ENCODE measurements around the gene DPH1.
"Not testable (repeated sequence)": the region's sequence is repeated elsewhere in the genome, so short reads cannot be mapped to it uniquely, and the experiment has no call there.

DPH1 gene

DNA sequence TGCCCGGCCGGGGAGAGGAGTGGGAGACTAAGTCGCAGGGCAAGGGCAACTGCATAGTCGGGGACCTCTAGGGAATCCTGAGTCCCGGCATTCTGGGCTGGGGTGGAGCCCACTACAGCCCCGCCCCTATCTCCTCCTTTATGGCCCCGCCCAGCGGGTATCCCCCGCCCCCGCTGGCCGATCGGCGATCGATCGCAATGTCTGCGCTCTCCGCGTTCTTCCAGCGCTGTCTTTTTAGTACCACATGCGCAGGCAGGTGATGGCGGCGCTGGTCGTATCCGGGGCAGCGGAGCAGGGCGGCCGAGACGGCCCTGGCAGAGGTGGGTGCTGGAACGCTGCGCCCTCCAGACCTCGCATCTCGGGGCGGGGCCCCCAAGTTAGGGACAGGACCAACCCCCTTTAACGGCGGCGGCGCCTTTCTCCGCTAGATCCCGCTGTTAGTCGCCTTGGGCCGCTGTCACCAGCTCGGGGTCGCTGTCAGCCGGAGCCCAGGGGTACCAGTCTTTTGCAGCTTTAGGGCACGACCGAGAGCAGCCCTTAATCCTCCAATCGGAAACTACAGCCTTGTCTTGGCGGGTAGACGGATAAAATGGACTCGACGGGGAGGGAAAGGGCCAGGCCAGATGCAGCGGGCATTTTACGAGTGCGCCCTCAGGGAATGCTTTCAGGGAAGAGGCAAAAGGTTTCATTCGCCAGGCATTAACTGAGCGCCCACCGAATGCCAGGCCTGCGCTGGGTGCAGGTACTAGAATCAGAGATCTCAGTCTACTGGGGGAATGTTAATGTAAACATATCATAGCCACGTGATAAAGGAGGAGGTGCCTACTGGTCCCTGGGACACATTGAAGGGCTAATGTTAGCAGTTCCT is at the start of gene DPH1:
Gene DPH1, plus strand, starts transcription at position 243 of the 868 bp plus-strand sequence. Its CDS starts 17 bp downstream, at position 260.
- peak; percentile 54 to 75 for DNase-seq

DNA sequence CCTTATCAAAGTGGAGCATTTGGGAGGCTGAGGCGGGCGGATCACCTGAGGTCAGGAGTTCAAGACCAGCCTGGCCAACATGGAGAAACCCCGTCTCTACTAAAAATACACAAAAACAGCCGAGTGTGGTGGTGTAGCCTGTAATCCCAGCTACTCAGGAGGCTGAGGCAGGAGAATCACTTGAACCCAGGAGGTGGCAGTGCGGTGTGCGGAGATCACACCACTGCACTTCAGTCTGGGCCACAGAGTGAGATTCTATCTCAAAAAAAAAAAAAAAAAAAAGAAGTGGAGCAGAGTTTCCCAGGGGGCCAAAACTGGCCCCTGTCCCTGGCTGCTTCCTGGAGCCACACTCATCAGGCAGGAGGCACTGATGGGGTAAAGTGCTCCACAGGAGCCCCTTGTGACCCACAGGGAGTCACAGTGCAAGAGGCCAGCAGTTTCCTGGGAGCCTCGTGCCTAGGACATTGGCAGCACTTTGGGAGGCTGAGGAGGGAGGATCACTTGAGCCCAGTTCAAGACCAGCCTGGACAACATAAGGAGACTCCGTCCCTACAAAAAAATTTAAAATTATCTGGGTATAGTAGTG is 49.2 kb upstream of the DPH1 start:
- DNase-seq = no peak

DNA sequence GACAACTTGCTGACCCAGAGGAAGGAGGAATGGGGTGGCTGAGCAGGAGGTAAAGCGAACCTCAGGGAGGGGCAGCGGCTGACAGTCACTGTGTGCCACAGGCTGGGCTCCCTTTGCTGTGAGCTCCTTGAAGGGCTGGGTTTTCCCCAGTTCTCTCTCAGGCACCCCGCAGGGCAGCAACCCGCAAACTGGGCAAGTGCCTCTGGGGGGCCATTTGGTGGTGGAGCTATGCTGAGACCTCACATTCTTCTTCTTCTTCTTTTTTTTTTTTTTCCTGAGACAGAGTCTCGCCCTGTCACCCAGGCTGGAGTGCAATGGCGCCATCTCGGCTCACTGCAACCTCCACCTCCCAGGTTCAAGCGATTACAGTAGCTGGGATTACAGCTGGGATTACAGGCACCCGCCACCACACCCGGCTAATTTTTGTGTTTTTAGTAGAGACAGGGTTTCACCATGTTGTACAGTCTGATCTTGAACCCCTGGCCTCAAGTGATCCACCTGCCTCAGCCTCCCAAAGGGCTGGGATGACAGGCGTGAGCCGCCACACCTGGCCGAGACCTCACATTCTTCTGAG is 47.1 kb upstream of the DPH1 start:
- not testable (repeated sequence) for DNase-seq

DNA sequence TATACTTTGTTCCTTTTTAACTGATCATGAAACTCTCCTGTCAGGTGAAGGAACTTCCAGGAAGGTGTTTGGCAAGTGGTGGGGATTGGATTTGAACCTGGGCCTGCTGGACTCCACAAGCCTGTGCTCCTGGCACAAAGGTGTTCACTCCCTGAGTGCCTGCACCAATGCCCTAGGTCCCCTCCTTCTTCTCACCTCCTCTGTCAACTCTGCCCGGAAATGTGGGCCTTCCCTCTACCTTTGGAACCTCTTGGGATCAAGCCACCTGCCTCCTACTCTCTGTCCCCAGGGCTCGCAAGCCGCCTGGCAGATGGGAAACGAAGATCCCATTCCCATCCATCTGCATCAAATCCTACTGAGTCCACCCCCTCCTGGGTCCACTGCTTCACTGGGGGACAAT is 44.9 kb upstream of the DPH1 start:
- DNase-seq = no peak

DNA sequence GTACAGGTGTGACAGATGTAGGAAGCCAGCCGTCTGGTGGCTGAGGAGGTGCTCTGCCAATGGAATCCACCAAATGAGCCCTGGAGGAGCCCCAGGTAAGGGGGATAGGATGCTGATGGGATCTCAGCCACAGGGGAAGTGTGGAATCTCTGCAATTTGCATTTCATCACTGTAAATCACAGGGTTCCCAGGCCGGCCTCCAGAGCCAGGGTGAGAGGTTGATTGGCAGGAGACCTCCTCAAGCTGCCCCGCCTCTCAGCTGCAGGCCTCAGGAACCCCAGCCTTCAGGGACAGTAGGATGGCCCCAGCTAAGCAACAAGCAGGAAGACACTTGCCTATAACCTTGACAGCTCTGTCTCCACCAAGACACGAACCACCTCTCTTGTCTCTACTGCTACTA is 44.3 kb upstream of the DPH1 start:
- no peak for DNase-seq

DNA sequence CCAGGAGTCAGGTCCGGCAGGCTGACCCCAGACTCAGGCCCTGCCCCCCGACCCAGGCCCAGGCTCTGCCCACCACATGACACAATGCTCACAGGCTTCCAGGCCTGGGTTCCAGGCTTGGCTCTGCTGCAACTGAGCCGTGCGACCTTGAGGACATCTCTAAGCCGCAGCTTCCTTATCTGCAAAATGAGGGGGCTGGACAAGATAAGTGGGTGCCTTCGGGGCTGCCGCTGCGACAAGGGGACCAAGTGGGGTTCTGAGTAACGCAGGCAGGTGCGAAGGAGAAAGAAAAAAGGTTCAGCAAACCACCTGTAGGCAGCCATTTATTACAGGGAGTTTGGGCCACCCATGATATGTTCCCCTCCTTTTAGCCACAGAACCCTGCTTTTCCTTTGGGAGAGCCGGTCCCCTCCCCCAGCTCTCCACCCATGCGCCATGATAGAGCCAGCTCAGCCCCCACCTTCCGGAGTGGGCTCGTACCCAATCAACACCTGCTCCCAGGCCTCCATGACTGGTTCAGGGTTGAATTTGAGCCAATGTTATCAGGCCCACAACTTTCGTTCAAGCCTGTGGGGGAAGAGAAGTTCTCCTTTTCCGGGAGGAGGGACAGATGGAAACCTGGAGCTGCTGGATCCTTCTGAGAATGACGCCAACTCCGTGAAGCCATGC is 43.0 kb upstream of the DPH1 start:
- DNase-seq = no peak

DNA sequence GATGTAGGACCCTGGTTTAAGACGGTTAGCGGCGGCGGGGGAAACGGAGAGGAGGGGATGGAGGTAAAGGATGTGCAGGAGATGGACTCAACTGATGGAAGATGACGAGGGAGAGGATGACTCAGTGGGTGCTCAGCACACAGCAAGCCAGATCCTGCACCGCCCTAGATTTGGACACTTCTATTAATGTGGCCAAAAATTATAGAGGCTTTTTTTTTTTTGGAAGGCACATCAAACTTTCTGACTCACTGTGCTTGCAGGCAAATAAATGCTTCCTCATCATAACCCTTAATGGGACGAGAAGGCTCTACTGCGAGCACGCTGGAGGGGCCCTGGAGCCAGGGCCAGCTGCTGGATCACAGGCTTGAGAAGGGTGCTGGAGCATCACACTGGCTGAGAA is 40.8 kb upstream of the DPH1 start:
- no peak for DNase-seq

DNA sequence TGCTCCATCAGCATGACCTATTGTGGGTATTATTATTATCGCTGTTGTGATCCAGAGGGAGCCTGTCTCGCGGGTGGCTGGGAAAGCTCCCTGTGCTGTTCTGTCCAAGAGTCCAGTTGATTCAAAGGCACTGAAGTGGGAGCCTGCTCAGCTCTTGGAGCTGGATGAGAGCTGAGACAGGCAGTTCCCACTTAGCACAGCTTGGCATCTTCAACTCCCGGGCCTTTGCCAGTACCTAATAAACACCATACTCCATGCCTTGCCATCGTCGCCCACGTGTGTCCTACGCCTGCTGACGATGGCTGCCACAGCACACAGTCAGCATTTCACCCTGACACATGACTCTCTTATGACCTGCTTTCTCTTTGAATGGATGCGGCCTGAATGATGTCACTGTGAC is 37.4 kb upstream of the DPH1 start:
- no peak for DNase-seq

DNA sequence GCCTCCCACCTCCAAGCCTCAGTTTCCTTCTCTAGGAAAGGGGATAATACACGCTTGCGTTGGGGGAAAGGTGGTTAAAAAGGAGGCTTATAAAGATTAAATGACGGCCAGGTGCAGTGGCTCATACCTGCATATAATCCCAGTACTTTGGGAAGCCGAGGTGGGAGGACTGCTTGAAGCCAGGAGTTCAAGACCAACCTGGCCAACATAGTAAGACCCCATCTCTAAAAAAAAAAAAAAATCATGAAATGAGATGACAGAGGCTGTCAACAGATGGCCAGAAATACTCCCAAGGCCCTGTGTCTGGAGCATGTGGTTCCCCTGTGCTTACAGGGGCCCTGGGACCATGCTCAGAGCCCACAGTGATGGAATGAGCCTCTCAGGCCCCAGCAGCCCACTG is 35.2 kb upstream of the DPH1 start:
- DNase-seq = no peak

DNA sequence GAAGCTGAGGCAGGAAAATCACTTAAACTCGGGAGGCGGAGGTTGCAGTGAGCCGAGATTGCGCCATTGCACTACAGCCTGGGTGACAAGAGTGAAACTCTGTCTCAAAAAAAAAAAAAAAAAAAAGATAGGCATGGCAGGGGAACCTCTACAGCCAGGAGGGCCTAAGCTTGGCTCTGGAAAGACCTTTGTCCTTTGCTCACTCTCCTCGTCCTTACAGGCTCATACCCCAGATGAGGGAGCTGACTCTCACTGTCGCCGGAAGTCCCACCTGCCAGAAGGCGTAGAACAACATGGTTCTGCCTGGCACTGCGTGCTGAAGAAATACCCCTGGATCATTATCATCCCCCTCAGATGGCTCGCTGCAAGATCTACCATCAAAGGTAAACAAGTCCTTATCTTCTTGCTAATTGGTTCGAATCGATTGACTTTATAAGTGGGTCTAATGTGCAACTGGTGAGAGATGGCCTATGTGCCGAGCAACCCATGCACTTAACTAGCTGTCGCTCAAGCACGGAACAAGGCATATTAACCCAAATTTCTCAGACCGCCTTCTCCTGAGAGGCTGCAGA is 34.5 kb upstream of the DPH1 start:
- DNase-seq = no peak

DNA sequence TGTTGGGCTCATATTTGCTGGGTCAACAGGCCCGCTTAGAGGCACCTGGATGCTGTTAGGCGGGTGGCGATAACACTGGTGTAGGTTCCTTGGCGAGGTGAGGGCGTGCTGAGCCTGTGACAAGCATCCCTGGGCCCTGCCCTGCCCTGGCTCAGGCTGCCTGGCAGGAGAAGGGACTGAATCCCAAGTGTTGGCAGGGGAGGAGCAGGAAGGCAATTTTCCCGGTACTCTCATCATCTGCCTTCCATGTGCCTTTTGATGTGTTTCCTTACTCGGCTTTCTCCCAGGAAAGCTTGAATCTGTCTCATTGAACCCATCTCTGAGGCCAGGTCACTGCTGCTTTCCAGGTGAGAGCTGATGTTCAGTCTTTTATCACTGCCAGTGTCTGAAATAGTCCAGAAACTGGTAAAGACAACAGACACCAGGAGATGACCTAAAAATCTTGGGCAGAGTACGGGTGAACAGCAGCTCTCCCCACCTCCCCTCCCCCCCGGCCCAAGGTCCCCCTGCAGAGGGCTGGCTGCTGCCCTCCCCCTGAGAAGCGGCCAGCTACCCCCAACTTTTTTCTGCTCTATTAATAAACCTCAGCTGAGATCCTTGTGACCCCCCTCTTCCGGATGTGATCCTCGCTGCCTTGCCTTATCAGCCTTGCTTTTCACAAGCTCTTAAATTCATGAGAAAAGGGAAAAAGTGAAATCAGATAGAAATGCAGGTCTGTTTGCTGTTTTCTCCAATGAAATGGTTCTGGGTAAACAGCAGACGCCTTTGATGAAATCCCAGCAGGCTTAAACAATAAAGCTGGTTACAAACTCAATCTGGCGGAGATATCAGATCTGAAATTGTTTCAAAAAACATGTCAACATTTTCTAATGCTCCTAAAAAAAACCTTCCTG is 33.8 kb upstream of the DPH1 start:
- no peak for DNase-seq

DNA sequence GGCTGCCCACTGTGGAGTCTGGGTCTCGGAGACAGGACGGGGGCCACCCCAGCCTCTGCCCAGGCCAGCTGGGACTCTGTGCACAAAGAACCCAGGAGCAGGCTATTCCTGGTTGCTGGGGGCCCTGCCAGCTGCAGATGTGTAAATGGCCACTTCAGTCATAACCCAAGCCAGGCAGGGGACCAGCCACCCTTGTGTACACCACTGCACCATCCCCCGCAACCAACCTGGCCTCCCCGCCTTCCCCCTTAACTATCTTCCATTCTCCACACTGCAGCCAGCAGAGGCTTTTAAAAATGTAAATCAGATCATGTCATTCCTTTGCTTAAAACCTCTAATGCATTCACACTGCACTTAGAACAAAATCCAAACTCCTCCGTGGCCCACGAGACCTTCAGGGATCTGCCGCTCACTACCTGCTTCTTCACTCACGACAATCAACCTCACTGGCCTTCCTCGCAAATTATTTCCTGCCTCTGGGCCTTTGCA is 33.1 kb upstream of the DPH1 start:
- no peak for DNase-seq

DNA sequence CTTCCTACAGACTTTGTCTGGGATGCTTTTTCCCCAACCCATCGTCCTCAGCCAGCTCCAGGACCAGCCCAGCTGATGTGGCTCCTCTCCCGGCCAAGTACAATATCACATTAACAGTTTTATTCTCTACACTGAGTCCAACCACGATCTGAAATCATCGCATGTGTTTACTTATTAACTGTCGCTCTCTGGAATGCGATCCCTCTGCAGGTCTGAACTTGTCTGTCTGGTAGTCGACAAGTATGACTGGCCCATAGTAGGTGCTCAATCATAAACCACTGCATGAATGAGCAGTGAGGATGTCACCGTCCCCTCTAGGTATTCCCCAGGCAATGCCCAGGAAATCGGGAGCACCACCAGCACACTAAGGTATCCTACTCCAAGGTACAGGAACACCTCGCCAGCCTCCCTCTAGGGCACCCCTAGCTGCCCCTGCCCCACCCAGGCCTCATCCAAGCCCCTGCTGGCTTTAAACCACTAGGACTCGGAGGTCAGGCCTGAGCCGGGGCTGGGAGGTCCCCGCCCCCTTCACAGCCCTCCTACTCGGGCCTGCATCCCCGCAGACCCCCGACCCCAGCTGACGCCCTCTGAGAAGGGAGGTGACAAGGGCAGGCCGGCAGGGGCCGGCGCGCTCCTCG is 32.5 kb upstream of the DPH1 start:
- no peak for DNase-seq

DNA sequence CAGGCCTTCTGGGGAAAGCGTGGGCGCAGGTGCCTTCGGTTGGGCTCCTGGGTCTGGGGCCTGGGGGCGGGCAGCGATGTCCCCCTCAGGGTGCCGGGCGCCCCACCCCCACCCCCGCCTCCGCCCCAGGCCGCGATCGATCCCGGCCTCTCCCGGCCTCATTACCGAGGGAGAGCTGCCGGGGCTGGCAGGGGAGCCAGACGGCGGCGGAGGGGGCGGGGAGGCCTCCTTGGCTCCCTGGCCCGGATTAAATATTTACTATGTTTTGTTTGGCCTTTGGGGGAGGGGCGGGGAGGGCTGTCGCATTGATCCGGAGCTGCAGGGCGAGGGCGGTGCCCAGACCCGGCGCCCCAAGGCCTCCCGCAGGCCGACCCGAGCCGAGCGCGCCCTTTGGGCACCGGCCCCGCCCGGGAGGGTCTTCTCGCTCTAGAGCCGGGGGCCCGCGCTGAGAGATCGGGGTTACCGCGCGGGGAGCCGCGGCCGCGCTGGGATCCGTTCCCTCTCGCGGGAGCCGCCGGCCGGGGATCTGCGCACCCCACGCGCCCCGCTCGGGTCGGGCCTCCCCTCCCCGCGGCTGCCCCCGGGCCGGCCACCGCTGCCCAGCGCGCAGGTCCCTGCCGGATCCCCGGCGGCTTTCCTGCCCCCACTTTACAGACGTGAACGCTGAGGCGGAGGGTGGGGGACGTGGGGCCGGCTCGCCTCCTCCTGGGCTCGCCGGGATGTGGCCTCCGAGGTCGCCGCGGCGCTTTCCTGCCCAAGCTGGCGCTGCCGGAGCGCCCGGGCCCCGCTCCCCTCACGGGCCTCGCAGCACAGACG is 31.8 kb upstream of the DPH1 start:
- DNase-seq = no peak

DNA sequence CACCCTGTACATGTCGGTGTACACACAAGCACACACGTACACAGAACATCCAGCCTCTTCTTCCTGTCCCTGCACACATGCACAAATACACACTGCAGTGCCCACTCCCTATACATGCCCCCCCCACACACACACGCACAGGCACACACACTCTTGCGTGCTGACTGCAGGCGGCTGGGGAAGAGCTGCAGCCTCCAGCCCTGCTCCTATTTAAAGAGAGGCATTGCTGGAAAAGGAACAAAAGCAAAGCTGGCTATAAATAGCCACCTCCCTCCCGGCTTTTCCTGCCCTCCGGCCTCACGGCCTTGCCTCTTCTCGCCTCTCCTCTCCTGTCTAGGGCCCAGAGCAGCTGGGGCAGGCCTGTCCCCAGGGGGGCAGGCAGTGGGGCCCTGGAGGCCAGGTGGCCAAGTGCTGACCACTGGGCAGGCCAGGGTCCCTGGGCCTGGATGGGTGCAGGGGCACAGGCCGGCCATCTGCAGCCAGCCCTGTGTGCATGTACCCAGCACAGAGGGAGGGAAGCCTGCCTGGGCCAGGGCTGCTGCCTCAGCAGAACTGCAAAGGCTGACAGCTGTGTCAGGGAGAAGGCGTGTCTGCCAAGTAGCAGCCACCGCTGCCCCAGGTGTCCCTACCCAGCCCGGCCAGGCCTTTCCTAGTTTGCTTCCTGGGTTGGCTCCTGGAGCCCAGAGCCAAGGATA is 30.2 kb upstream of the DPH1 start:
- DNase-seq = peak; percentile 31 to 40

DNA sequence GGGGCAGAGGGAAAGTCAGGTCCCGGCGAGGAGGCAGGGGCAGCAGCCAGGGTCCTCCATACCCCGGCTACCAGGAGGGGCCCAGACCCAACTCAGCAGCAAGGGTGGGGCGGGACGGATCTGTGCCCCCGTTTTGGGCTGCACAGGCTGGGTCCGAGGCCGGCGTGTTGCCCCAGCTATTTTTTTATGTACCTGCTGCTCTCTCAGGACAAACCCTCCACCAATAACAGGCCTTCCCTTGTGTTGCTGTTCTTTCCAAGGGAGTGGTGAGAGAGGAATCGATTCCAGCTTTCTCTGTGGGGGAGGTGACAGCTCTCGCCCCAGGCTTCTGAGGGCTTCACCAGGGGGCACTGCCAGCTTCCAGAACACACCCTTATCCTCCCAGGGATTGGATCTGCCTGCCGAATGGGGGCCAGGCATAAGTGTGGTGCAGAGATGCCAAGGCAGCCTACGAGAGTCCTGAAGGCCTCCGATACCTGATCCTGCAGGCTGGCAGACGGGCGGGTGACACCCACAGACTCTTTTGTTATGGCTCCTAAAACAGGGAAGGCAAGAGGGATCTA is 27.1 kb upstream of the DPH1 start:
- DNase-seq = no peak

DNA sequence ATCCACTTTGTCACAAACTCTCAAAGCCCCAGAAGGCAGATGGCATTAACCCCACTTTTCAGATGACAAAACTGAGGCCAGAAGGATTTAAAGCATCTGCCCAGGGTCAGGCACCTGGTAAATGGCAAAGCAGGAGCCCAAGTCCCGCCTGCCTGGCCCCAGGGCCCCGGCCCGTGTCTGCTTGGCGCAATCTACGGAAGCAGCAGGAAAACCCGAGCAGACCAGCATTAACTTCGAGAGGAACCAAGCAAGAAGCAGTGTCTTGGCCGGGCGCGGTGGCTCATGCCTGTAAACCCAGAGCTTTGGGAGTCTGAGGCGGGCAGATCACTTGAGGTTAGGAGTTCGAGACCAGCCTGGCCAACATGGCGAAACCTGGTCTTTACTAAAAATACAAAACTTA is 26.4 kb upstream of the DPH1 start:
- DNase-seq = no peak

DNA sequence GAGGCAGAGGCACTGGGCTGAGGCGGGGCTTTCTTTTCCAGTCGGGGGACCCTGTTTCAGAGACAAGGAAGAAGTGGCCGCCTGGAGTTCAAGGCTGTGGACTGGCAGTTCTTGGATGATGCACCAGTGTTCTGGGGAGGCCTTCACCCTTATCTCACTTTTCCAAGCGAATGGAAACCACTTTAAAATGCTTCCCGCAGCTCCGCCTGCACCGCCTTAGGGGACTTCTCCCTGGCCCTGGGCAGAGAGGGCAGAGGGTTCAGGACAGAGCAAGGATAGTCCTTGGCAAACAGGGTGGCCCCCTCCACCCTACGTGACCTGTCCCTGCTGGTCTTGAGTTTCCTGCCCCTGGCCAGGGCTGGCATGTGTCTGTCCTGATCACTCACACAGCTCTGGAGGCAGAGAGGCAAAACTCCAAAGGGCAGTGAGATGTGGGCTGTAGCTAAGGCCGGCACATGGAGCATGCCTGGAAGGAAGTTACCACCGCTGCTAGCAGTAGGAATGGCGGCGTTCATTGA is 25.5 kb upstream of the DPH1 start:
- no peak for DNase-seq

DNA sequence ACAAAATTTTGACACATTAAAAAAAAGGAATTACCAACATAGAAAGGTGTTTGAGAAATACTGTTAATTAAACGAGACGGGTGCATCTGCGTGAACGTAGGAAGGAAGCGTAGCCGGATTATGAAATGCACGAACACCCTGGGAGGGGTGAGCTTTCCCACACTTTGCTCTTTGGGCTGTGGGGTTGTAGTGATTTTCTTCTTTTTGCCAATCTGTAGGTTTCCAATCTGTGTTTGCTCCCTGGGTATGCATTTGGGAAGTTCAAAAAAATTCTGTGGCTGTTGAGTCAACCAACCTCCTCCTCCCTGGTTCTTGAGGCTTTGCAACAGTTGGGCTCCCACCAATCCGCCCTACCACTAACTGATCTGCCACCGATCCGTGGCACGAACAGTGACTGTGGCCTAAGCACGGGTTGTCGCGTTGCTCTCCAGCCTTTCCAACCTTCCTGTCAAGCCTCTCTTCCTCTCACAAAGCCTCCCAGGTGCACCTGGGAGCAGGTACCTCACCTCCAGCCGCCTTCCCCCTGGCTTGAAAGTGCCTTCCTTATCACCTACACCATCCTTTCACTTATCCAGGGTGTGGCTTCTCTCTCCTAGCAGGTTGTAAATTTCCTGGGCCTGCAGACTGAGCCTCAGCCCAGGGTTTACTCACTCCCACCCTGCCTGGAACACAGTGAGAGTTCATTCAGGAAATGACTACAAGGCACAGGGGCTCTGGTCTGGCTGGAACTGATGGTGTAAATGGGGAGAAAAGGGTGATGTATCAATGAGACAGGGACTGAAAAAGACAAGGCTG is 21.4 kb upstream of the DPH1 start:
- no peak for DNase-seq

Data from Kasumi-1 (cell line).